Activated CD8-positive, alpha-beta memory T cell treated with anti-CD3 and anti-CD28 coated beads for 36 hours (primary cell): ENCODE measurements around the gene ACACA. TPM values are rescaled to one million over a fixed set of nuclear protein-coding genes. Genes with fewer than 3 reads are reported as not detected.

Experiments used
- CTCF ChIA-PET: fragments of 350-600 bp; sonication (Branson Sonifier 250); formaldehyde crosslinking; loops from one replicate; lab custom pipeline; 2021; ENCODE audit warnings: antibody characterized with exemption; lab: Charles Lee
- POLR2A ChIA-PET: fragments of 350-600 bp; sonication (Branson Sonifier 250); formaldehyde crosslinking; loops from one replicate; lab custom pipeline; 2021; ENCODE audit warnings: antibody characterized with exemption; lab: Charles Lee
- total RNA-seq, 2 experiments: library from RNA; stranded (reverse); gene quantifications; one replicate each; pipeline ENCODE4 v1.2.3, GENCODE V29; 2021

ACACA gene
- total RNA-seq, 2 experiments from 2014 or later, result 74.8 to 82.9 TPM

- ChIA-PET POLR2A (no interaction called here), CTCF (no interaction called here)
These were observed 305.3 kb downstream of the ACACA start for GRCh38 chr17:37101306-37101705.

GRCh38 chr17:37100231-37100630, 306.4 kb downstream of the ACACA start:
- POLR2A ChIA-PET, result no interaction called here
- CTCF ChIA-PET, result interaction anchor here (0.7 kb wide), 1 partner anchor 41 kb away, joined by 3 read pairs; no protein-coding TSS in a partner anchor

- POLR2A ChIA-PET, result no interaction called here
- CTCF ChIA-PET, result no interaction called here
These were observed 307.5 kb downstream of the ACACA start for GRCh38 chr17:37098910-37099664.

DNA sequence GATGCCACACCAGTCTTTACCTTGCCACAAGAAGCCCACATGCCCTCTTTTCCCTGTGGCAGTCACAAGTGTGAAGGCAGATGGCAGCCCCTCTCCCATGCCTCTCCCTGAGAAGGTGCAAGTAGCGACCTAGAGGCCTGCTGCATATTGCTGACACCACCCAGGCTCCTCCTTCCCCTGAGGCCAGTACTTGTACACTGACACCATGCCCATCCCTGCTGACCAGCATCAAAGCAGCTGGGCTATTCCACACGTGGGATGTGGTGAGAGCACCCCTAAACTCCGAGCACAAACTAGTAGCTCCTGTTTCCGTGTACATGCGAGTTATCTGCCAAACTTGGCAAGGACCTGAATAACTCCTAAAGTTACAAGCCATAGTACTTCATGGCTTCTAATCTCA, 308.5 kb downstream of the ACACA start:
- CTCF ChIA-PET, result no interaction called here
- POLR2A ChIA-PET, result no interaction called here

GRCh38 chr17:37097154-37097553, 309.5 kb downstream of the ACACA start:
- POLR2A ChIA-PET, result no interaction called here
- CTCF ChIA-PET, result no interaction called here

DNA sequence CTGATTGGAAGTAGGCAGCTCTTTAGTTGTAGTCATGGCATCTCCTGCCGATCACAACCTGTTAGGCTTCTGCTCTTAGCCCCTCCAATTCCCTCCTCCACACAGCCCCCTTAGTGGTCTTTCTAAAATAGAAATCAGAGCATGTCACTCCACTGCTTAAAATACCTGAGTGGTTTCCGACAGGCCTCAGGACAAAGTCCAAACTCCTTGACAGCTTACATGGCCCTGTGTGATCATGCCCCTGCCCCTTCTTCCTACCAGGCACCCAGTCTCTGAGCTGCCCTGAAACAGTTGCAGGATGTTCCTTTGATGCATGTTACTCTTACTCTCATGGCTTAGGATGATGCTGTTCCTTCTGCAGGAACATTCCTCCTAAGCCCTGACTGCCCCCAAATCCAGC, 310.6 kb downstream of the ACACA start:
- POLR2A ChIA-PET, result no interaction called here
- CTCF ChIA-PET, result interaction anchor here (0.6 kb wide), 1 partner anchor 132 kb away, joined by 3 read pairs; no protein-coding TSS in a partner anchor

- CTCF ChIA-PET, result interaction anchor here (0.6 to 0.9 kb wide), 2 partner anchors 34 to 157 kb away, joined by 4 to 5 read pairs; partner anchors contain the start of gene LHX1
- POLR2A ChIA-PET, result no interaction called here
These were observed 312.2 kb downstream of the ACACA start for GRCh38 chr17:37094391-37094790.

DNA sequence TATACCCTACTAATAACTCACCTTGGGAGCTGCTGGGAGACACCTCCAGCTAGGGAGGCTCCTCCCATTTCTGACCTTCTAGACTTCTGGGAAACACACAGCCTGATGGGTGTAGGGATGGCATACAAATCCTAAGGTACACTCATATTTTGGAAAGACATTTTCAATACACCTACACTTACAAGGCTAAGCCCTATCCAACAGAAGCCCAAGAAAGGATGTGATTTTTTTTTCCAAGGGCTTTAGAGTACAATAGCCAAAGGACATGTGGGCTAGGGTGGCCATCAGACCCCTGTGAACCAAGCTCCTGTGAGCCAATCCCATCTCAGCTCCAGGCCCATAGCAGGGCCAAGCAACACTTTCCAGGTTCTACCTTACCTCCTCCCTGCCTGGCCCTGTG, 313.9 kb downstream of the ACACA start:
- ChIA-PET CTCF (no interaction called here), POLR2A (interaction anchor here (1.1 kb wide), 1 partner anchor 12 kb away, joined by 3 read pairs; no protein-coding TSS in a partner anchor)

DNA sequence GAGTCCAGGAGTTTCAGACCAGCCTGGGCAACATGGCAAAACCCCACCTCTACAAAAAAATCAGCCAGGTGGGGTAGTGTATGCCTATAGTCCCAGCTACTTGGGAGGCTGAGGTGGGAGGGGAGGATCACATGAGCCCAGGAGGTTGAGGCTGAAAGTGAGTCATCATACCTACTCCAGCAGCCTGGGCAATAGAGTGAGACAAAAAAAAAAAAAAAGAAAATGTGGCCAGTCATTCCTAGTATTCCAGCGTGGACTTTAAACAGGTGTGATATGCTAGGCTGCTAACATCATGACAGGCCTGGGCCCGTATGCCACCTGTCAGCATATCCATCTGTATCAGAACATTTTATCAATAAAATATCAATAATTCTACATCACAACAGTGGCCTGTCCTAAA, 314.6 kb downstream of the ACACA start:
- POLR2A ChIA-PET, result interaction anchor here (1.1 kb wide), 1 partner anchor 13 kb away, joined by 3 read pairs; no protein-coding TSS in a partner anchor
- CTCF ChIA-PET, result interaction anchor here (1.6 kb wide), 1 partner anchor 45 kb away, joined by 3 read pairs; no protein-coding TSS in a partner anchor

- ChIA-PET CTCF (interaction anchor here (1.6 kb wide), 1 partner anchor 44 kb away, joined by 3 read pairs; no protein-coding TSS in a partner anchor), POLR2A (no interaction called here)
These were observed 315.7 kb downstream of the ACACA start for GRCh38 chr17:37090941-37091340.

GRCh38 chr17:37089956-37090355, 316.7 kb downstream of the ACACA start:
- ChIA-PET CTCF (interaction anchor here (0.5 kb wide), 1 partner anchor 103 kb away, joined by 3 read pairs; no protein-coding TSS in a partner anchor), POLR2A (no interaction called here)

GRCh38 chr17:37088913-37089312, 317.7 kb downstream of the ACACA start:
- POLR2A ChIA-PET, result no interaction called here
- CTCF ChIA-PET, result no interaction called here

DNA sequence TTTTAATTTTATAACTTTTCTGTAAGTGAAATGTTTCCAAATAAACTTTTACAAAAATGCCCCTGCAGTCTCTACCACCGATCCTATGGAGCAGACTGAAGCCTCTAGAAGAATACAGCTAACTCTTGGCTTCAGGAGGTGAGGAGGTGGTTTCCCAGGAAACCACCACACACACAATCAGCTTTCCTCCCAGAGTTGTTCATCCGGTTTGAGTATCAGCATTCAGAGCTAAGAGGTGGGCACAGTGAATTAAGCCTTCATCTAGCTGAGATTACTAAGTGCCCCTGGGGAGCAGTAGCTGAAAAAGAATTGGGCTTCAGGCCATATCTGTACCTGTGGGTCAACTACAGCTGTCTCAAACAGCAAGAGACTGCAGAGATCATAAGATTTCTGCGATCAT, 318.2 kb downstream of the ACACA start:
- POLR2A ChIA-PET, result no interaction called here
- CTCF ChIA-PET, result interaction anchor here (0.5 kb wide), 1 partner anchor 258 kb away, joined by 3 read pairs; no protein-coding TSS in a partner anchor

GRCh38 chr17:37087683-37088082, 319.0 kb downstream of the ACACA start:
- POLR2A ChIA-PET, result no interaction called here
- CTCF ChIA-PET, result no interaction called here

GRCh38 chr17:37086948-37087347, 319.7 kb downstream of the ACACA start:
- CTCF ChIA-PET, result no interaction called here
- POLR2A ChIA-PET, result no interaction called here

DNA sequence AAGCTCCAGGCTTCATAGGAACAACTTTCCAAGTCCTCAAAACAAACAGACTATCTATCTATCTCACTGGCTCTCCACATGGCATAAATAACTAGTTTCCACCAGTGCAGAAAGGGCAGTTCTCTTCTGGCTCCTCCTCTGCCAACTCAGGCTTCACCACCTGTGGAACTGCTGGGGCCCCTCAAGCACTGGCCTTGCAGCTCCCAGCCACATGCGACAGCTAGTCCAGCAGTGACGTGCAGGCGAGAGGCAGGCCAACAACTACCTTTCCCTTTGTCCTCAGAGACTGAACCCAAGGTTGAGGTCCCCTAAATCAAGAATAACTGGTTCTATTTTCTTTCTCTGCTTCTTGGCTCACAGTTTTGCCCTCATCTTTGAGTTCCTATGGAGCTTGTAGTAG, 320.3 kb downstream of the ACACA start:
- ChIA-PET POLR2A (no interaction called here), CTCF (no interaction called here)

- ChIA-PET CTCF (no interaction called here), POLR2A (no interaction called here)
These were observed 322.3 kb downstream of the ACACA start for GRCh38 chr17:37084372-37084771.

GRCh38 chr17:37083456-37083855, 323.2 kb downstream of the ACACA start:
- CTCF ChIA-PET, result no interaction called here
- POLR2A ChIA-PET, result interaction anchor here (0.6 kb wide), 1 partner anchor 217 kb away, joined by 3 read pairs; no protein-coding TSS in a partner anchor

DNA sequence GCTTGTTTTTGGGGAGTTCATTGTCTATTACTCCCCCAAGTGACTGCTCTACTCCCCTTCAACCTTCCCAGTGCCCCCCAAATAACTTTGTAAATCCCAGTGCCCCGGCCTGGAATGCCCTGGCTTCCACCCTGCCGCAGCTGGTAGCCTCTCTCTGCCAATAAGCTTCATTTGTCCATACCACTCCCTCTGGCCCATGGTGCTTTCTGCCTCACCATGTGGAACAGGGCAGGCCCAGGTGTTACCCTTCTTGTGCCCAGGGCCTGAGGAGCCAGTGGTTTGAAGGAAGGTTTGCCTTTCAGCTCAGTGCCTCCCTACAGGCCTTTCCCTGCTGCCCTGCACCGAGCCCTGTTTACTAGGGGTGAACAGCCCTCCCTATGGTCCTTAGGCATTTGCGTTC, 323.7 kb downstream of the ACACA start:
- POLR2A ChIA-PET, result interaction anchor here (0.6 kb wide), 1 partner anchor 218 kb away, joined by 3 read pairs; no protein-coding TSS in a partner anchor
- CTCF ChIA-PET, result interaction anchor here (0.5 kb wide), 1 partner anchor 107 kb away, joined by 3 read pairs; no protein-coding TSS in a partner anchor

GRCh38 chr17:37082311-37082860, 324.2 kb downstream of the ACACA start:
- POLR2A ChIA-PET, result no interaction called here

More at GRCh38 chr17:37082311-37082860, 324.2 kb downstream of the ACACA start:
- CTCF ChIA-PET, result interaction anchor here (0.5 to 1.0 kb wide), 2 partner anchors 107 to 480 kb away, joined by 3 read pairs; no protein-coding TSS in a partner anchor
